Effector memory CD8-positive, alpha-beta T cell (primary cell): ENCODE results near the gene TIGIT.

Experiments used
- ATAC-seq: fragments of 150-1000 bp; cut with Tn5 transposase; replicated peaks from 2 replicates; pipeline ENCODE4 v1.10.0; 2021; ENCODE audit warnings: mild to moderate bottlenecking, moderate library complexity
- DNase-seq, 3 experiments: peaks; one replicate each; pipeline ENCODE4 v3.0.0; 2021
- H3K27ac Mint-ChIP-seq, 2 donors: one replicate each; pipeline ENCODE4 v1.8.0; 2022; ENCODE audit warnings: mild to moderate bottlenecking in 2 of 2, mixed read lengths in 2 of 2, moderate library complexity in 2 of 2
- H3K27me3 Mint-ChIP-seq, 2 donors: one replicate each; pipeline ENCODE4 v1.8.0; 2022; ENCODE audit warnings: mixed read lengths in 2 of 2
- H3K36me3 Mint-ChIP-seq: one replicate; pipeline ENCODE4 v1.8.0; 2022; ENCODE audit warnings: mild to moderate bottlenecking, moderate library complexity, mixed read lengths; ENCODE audit not compliant: insufficient read depth
- H3K4me1 Mint-ChIP-seq, 2 donors: one replicate each; pipeline ENCODE4 v1.8.0; 2022; ENCODE audit warnings: low read depth in 2 of 2, mixed read lengths in 2 of 2
- H3K4me3 Mint-ChIP-seq, 2 donors: one replicate each; pipeline ENCODE4 v1.8.0; 2022; ENCODE audit warnings: mild to moderate bottlenecking in 2 of 2, mixed read lengths in 2 of 2, moderate library complexity in 2 of 2
- H3K9me3 Mint-ChIP-seq, 2 donors: one replicate each; pipeline ENCODE4 v1.8.0; 2022; ENCODE audit warnings: mixed read lengths in 2 of 2

The TIGIT gene

DNA sequence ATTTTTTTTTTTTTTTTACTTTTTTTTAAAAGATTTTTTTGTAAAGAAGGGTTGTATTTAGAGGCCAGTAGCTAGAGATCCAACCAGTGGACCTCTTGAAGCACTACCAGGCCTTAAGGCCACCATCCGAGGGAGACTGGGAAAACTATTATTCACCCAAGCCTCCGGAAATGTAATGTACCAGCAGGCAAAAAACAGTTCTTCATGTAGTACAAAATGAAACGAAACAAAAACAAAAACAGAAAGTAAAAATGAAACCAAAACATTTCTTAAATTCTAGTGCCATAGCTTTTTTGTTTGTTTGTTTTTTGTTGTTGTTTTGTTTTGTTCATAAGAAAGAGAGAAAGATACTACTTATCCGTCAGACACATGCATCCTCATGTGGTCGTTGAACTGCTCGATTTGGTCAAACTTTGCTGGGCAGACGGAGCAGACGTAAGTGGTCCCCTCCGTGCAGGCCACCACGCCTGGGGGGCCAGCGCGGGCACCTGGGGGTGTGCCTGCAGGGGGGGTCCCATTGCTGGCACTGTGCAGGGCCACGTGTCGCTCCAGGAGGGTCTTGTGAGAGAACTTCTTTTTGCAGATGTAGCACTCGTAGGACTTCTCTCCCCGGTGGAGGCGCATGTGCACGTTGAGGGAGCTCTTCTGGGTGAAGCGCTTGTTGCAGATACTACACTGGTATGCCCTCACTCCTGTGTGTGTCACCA is 45.0 kb downstream of the TIGIT start:
- peaks cover 8% of the 10 kb centered on the region for H3K36me3 Mint-ChIP-seq
- DNase-seq (peak in 1 of 3 experiments; percentile 24), ATAC-seq (peak; percentile 59)
- H3K27ac Mint-ChIP-seq = peak overlapping the region; percentile 81 to 86
- peak overlapping the region; percentile 48 to 73 for H3K4me3 Mint-ChIP-seq
- H3K4me1 Mint-ChIP-seq = peaks cover 16 to 48% of the 10 kb centered on the region in 2 donors
- peaks cover 0 to 2% of the 10 kb centered on the region in 2 donors for H3K9me3 Mint-ChIP-seq
- H3K27me3 Mint-ChIP-seq = no peaks in the 10 kb centered on the region

DNA sequence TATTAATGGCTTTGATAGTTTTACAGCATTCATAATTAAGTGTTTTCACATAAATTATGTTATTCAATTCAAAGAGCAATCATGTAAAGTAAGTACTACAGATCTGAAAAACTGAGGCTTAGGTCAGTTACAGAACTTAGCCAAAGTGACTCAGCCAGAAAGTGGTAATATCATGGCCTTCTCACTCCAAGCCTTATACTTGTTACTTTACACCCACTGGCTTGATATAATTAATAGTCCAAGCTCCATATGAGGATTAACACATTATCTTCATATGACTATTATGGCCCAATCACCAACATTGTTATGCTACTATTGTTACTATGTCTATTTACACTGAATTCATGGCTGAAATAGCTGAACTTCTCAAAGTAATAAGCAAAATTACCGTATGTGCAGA is 50.7 kb downstream of the TIGIT start:
- H3K27ac Mint-ChIP-seq = peak overlapping the region in 1 of 2 donors; percentile 93
- H3K4me1 Mint-ChIP-seq = peaks cover 6 to 27% of the 10 kb centered on the region in 2 donors
- ATAC-seq (no peak), DNase-seq (no peak)
- H3K9me3 Mint-ChIP-seq = no peaks in the 10 kb centered on the region
- H3K4me3 Mint-ChIP-seq = peak overlapping the region in 1 of 2 donors; percentile 31
- H3K36me3 Mint-ChIP-seq = peaks cover 13% of the 10 kb centered on the region
- no peaks in the 10 kb centered on the region for H3K27me3 Mint-ChIP-seq

DNA sequence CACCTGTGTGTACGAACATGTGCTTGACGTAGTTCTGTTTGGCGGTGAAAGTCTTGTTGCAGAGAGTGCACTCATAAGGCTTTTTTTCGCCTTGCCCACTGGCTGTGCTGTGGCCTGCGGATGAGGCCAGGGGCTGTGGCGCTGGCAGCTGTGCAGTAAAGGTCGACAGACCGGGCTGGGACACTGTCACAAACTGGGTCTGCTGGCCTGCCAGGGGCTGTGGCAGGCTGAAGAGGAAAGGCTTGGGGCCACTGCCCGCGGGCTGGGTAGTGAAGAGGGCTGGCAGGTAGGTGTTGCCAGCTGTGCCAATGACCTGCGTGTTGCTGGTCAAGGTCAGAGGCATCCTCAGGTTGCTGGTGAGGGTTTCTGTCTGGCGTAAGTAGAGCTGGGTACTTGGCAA is 56.4 kb downstream of the TIGIT start:
- no peak for DNase-seq
- Mint-ChIP-seq H3K4me1 (peaks cover 2 to 18% of the 10 kb centered on the region in 2 donors), H3K27me3 (no peaks in the 10 kb centered on the region), H3K9me3 (no peaks in the 10 kb centered on the region), H3K36me3 (peaks cover 15% of the 10 kb centered on the region), H3K4me3 (no peak overlapping the region), H3K27ac (no peak overlapping the region)
- no peak for ATAC-seq

DNA sequence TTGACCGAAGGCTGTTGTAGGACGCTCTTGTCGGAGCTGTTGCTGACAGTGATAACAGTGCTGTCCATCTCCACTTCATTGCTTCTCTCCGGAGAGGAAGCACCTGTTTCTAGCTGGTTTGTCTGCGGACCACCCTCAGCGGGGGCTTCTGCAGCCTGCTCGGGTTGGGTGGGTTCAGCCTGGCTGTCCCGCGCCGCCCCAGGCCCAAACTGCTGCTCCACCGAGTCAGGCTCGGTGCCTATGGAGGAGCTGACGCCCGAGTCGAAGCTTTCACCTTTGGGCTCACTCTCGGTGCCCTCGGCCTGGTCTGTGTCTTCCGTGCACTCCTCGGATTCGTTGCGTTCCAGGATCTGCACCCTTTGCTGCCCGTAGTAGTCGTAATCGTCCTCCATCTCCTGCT is 56.9 kb downstream of the TIGIT start:
- Mint-ChIP-seq H3K9me3 (no peaks in the 10 kb centered on the region), H3K4me3 (no peak overlapping the region)
- no peak for ATAC-seq

DNA sequence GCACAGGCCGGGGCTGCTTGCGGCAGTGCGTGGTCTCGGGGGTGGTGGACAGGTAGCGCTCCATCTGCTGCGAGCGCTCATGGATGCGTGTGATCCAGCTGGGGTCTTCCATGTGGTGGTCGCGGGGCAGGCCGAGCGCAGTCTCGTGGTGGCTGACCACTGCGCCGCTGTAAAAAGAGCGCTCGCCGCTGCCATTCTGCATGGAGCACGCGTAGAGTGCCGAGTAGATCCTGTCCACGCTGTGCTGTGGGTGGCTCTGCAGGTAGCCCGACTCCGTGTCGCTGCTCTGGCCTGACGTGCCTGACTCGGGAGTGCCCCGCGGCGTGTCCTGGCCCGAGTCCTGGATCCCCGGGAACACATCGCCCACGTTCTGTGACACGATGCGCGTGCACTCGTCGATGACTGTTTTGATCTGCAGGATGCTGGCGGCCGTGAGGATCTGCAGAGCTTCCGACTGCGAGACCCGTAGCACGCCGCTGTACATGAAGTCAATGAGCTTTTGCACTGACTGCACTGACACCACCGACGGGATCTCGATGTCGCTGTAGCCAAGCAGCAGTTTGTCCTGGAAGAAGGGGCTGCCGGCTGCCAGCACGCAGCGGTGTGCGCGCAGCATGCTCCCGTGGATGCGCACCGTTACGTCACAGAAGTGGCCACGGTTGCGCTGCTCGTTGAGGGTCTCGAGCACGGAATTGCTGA is 57.4 kb downstream of the TIGIT start:
- DNase-seq (no peak), ATAC-seq (no peak)
- Mint-ChIP-seq H3K27ac (no peak overlapping the region), H3K4me3 (no peak overlapping the region), H3K4me1 (peaks cover 0 to 10% of the 10 kb centered on the region in 2 donors), H3K27me3 (no peaks in the 10 kb centered on the region), H3K36me3 (peaks cover 15% of the 10 kb centered on the region), H3K9me3 (no peaks in the 10 kb centered on the region)

More for the DNA sequence above, 56.9 kb downstream of the TIGIT start:
- H3K4me1 Mint-ChIP-seq = peaks cover 2 to 15% of the 10 kb centered on the region in 2 donors
- DNase-seq = no peak
- H3K36me3 Mint-ChIP-seq = peaks cover 15% of the 10 kb centered on the region
- H3K27ac Mint-ChIP-seq = no peak overlapping the region
- H3K27me3 Mint-ChIP-seq = no peaks in the 10 kb centered on the region

DNA sequence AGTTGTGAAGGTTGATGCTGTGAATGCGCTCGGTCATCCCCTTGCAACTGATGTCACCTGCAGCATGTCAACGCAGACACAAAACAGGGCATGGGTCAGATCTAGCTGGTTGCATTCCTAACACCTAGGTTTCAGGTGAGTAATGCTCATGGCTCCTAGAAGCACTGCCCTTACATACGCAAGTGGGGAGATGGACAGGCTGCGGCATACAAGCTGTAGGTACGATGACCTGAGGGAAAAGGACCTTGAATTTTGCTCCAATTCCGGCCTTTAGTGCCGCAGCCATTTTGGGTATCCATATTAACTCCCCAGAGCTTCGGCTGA is 58.0 kb downstream of the TIGIT start:
- no peak for ATAC-seq
- Mint-ChIP-seq H3K4me3 (no peak overlapping the region), H3K36me3 (peaks cover 15% of the 10 kb centered on the region), H3K9me3 (no peaks in the 10 kb centered on the region), H3K4me1 (peaks cover 0 to 4% of the 10 kb centered on the region in 2 donors), H3K27me3 (no peaks in the 10 kb centered on the region), H3K27ac (no peak overlapping the region)
- no peak for DNase-seq

DNA sequence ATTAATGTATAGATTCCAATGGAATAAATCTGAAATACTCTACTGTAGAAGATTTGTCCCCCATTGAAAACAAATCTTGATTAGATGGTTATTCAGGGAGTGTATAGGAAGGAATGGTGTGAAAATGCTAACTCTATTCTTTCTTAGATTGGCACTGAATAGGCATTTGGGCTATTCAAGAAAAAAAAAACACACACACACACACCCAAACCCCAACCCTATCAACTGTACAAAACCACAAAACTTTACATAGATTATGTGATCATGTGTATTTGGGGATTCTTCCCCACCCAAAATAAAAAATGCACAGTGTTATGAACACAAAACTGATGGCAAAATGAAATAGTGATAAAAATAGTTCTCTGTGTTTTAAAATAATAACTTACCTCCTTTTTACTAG is 61.8 kb downstream of the TIGIT start:
- Mint-ChIP-seq H3K4me1 (no peaks in the 10 kb centered on the region), H3K27me3 (no peaks in the 10 kb centered on the region), H3K36me3 (peaks cover 4% of the 10 kb centered on the region), H3K4me3 (no peak overlapping the region), H3K27ac (no peak overlapping the region), H3K9me3 (no peaks in the 10 kb centered on the region)
- ATAC-seq (no peak), DNase-seq (no peak)

DNA sequence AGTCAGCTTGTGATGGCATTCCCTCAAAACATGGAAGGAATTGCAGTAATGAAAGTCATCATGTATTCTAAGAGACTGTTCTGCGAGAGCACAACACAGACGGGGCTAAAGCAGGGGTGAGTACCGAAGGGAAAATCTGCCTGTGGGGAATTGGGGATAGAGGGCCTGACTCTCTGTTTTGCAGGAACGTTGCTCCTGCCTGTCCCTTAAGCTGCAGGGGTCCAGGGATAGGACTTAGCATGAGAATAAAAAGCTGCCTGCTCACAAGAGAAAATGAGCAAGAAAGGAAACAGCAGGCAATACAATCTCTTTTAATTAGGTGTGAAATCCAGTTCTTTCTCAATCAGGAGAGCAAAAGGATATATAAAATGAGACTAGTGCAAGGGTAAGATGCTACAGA is 62.2 kb downstream of the TIGIT start:
- no peak for DNase-seq
- no peak for ATAC-seq
- Mint-ChIP-seq H3K4me1 (no peaks in the 10 kb centered on the region), H3K4me3 (no peak overlapping the region), H3K9me3 (no peaks in the 10 kb centered on the region), H3K36me3 (no peaks in the 10 kb centered on the region), H3K27ac (no peak overlapping the region), H3K27me3 (no peaks in the 10 kb centered on the region)

DNA sequence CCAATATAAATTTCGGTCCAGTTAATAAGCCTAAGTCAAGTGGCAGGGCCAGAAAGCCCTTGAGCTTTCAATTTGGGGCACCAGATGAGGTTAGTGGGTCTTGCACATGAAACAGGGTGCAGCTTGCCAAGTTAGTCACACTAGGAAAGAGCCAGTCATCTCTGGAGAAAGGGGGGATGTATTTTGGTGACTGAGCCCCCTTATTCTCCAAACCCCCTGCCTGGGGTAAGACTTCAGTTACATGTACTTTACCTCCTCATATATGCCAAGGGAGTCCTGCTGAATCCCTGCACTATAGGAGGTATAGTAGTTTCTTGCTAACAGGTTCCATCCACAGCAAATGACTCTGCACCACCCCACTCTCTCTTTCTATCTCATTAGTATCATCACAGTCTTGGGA is 62.7 kb downstream of the TIGIT start:
- Mint-ChIP-seq H3K27ac (peak overlapping the region in 1 of 2 donors; percentile 53), H3K36me3 (no peaks in the 10 kb centered on the region), H3K9me3 (no peaks in the 10 kb centered on the region), H3K4me1 (no peaks in the 10 kb centered on the region), H3K4me3 (no peak overlapping the region), H3K27me3 (no peaks in the 10 kb centered on the region)
- DNase-seq = no peak
- ATAC-seq = no peak
